ENCODE results near the gene PRKN. TPM values are rescaled to one million over a fixed set of nuclear protein-coding genes. Genes with fewer than 3 reads are reported as not detected.

Gene PRKN
- total and polyA plus RNA-seq, 10 donors = 0.23 to 14.1 (median 7.0) TPM

DNA sequence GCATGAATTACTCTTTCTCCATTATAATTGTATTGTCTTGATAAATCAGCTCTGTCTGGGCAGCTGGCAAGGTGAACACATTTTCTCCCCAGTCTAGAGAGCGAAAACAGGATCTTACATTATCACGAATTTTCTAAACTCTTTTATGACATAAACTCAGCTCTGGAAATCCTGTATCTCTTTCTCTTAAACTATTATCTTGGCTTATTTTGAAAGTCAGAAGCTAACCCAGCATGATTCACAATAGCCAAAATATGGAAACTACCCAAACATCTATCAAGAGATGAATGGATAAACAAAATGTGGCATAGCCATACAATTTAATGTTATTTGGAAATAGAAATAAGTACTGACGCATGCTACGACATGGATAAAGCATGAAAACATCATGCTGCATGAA is 1427.8 kb downstream of the PRKN start:
- 90 to 94% (median 92%) methylated on average over 4 of the region's 4 CpGs for WGBS, 5 donors

More for the DNA sequence above, 1427.8 kb downstream of the PRKN start:
- H3K27me3 ChIP-seq (replicated peaks in 1 of 7) = no peaks in the 10 kb centered on the region
- H3K36me3 ChIP-seq = no peaks in the 10 kb centered on the region
- no peak overlapping the region for H3K4me3 ChIP-seq
- no peak overlapping the region for H3K27ac ChIP-seq
- TF ChIP-seq CTCF (IDR thresholded peaks at IDR 0.05 in 8 of 11, conservative IDR thresholded peaks at IDR 0.05 in 3 of 11) = no peak
- no peak for TF ChIP-seq POLR2AphosphoS5 (IDR thresholded peaks at IDR 0.05)
- no peak for TF ChIP-seq POLR2A (IDR thresholded peaks at IDR 0.05)
- DNase-seq = no peak
- H3K9me3 ChIP-seq = no peaks in the 10 kb centered on the region
- intact Hi-C loops (cut with DNase I; ENCODE audit: low total_unique reads) = no loop called here
- no peaks in the 10 kb centered on the region for H3K4me1 ChIP-seq

Other genes with a start within 250 kb of the PRKN start
- gene PACRG, start 208 bp upstream of the PRKN start, total RNA-seq = 1 to 10 TPM in 3 of 7 donors, not detected in 4; 1.0 to 2.0 (median 1.1) TPM
- under 1 TPM in 2 of 3 donors, not detected in 1; 0.32 to 0.42 TPM for gene PACRG, start 208 bp upstream of the PRKN start, polyA plus RNA-seq